Left renal pelvis (tissue), 4 donors: ENCODE measurements around the gene CNPY1. TPM values are rescaled to one million over a fixed set of nuclear protein-coding genes. Genes with fewer than 3 reads are reported as not detected.

Experiments used
- DNase-seq, 4 donors: peaks; one replicate each; pipeline ENCODE4 v3.0.0-alpha.2; 2013; ENCODE audit warnings: low read depth in 4 of 4, low spot score in 3 of 4
- polyA plus RNA-seq, 4 donors: library from polyadenylated mRNA; unstranded; fragments of 120-200 nt; gene quantifications; one replicate each; pipeline ENCODE4 v1.2.1, GENCODE V29; 2013; ENCODE audit not compliant: insufficient read length in 4 of 4

The CNPY1 gene
- polyA plus RNA-seq, 4 donors = not detected

GRCh38 chr7:155491812-155492211 is 54.5 kb downstream of the CNPY1 start:
- no peak for DNase-seq

- no peak for DNase-seq
Observed at GRCh38 chr7:155490697-155491628, 55.4 kb downstream of the CNPY1 start.

- no peak for DNase-seq
Observed at GRCh38 chr7:155489862-155490696, 56.3 kb downstream of the CNPY1 start.

- DNase-seq = no peak
Observed at GRCh38 chr7:155489158-155489840, 57.1 kb downstream of the CNPY1 start.

GRCh38 chr7:155488483-155489127 is 57.8 kb downstream of the CNPY1 start:
- no peak for DNase-seq

GRCh38 chr7:155487509-155488482 is 58.6 kb downstream of the CNPY1 start:
- DNase-seq = no peak

GRCh38 chr7:155486783-155487508 is 59.4 kb downstream of the CNPY1 start:
- DNase-seq = no peak

- no peak for DNase-seq
Observed at GRCh38 chr7:155484483-155485399, 61.6 kb downstream of the CNPY1 start.

GRCh38 chr7:155483868-155484325 is 62.5 kb downstream of the CNPY1 start:
- no peak for DNase-seq

- no peak for DNase-seq
Observed at GRCh38 chr7:155483245-155483644, 63.1 kb downstream of the CNPY1 start.

- DNase-seq = no peak
Observed at GRCh38 chr7:155482511-155483183, 63.7 kb downstream of the CNPY1 start.

GRCh38 chr7:155481764-155482163 is 64.6 kb downstream of the CNPY1 start:
- DNase-seq = no peak

- no peak for DNase-seq
Observed at GRCh38 chr7:155477476-155477875, 68.9 kb downstream of the CNPY1 start.

GRCh38 chr7:155471718-155472117 is 74.6 kb downstream of the CNPY1 start:
- no peak for DNase-seq

GRCh38 chr7:155470686-155471638 is 75.4 kb downstream of the CNPY1 start:
- no peak for DNase-seq

GRCh38 chr7:155470186-155470487 is 76.2 kb downstream of the CNPY1 start:
- DNase-seq = no peak
